K562 (cell line): Measurements from ENCODE around the gene DIS3L. TPM values are rescaled to one million over a fixed set of nuclear protein-coding genes. Genes with fewer than 3 reads are reported as not detected.

ENCODE experiments used
- ARID1B ChIP-seq: fragments of 450-650 bp; IDR thresholded peaks from 2 replicates; pipeline ENCODE4 v1.6.1; 2016; ENCODE audit warnings: antibody characterized with exemption, mild to moderate bottlenecking, inconsistent platforms
- CREB5 ChIP-seq: fragments of 250-450 bp; sonication (Bioruptor Pico); IDR thresholded peaks from 2 replicates; pipeline ENCODE4 v1.5.0; 2020; ENCODE audit warnings: mild to moderate bottlenecking
- CXXC5 ChIP-seq: fragments of 250-450 bp; sonication (Bioruptor Pico); IDR thresholded peaks from 2 replicates; pipeline ENCODE4 v1.8.0; 2022; ENCODE audit warnings: inconsistent platforms, mild to moderate bottlenecking, moderate library complexity
- EGR1 ChIP-seq: fragments of 450-650 bp; conservative IDR thresholded peaks from 2 replicates; pipeline ENCODE4 v1.6.1; 2017; ENCODE audit warnings: mild to moderate bottlenecking
- KDM1A ChIP-seq, 2 experiments: fragments of 450-650 bp; IDR thresholded peaks; 2 replicates each; pipeline ENCODE4 v1.6.1; 2016; ENCODE audit warnings: mild to moderate bottlenecking in 2 of 2
- LARP7 ChIP-seq: fragments of 450-650 bp; IDR thresholded peaks from 2 replicates; pipeline ENCODE4 v1.6.1; 2016
- MAFF ChIP-seq: IDR thresholded peaks from 2 replicates; pipeline ENCODE4 v1.6.1; 2012; ENCODE audit warnings: low read length, improper control_type of control experiment
- MXI1 ChIP-seq: IDR thresholded peaks from 2 replicates; pipeline ENCODE4 v1.6.1; 2011; ENCODE audit warnings: low read depth, mild to moderate bottlenecking, improper control_type of control experiment, low read length
- NFE2 ChIP-seq: IDR thresholded peaks from 2 replicates; pipeline ENCODE4 v1.6.1; 2014; ENCODE audit warnings: antibody characterized with exemption, low read depth
- NFYB ChIP-seq: IDR thresholded peaks from 2 replicates; pipeline ENCODE4 v1.6.1; 2011; ENCODE audit warnings: mild to moderate bottlenecking, moderate library complexity; ENCODE audit not compliant: insufficient read length; ENCODE audit errors: extremely low read depth
- NKRF ChIP-seq: fragments of 450-650 bp; IDR thresholded peaks from 2 replicates; pipeline ENCODE4 v1.6.1; 2016; ENCODE audit warnings: borderline replicate concordance
- PHB ChIP-seq: fragments of 250-450 bp; sonication (Bioruptor Pico); IDR thresholded peaks from 2 replicates; pipeline ENCODE4 v1.5.0; 2021
- PURB ChIP-seq: sonication (generic); formaldehyde crosslinking; IDR thresholded peaks from 2 replicates; pipeline ENCODE4 v1.9.0; 2021; ENCODE audit warnings: low read depth, mild to moderate bottlenecking, missing genetic modification reagents
- SNIP1 ChIP-seq: fragments of 450-650 bp; IDR thresholded peaks from 2 replicates; pipeline ENCODE4 v1.7.1; 2017; ENCODE audit warnings: low read depth, mild to moderate bottlenecking
- TBP ChIP-seq: optimal IDR thresholded peaks from 2 replicates; pipeline ENCODE3; 2011; ENCODE audit warnings: low read depth, low read length, improper control_type of control experiment
- ZBTB34 ChIP-seq: fragments of 250-450 bp; sonication (Bioruptor Pico); IDR thresholded peaks from 2 replicates; pipeline ENCODE4 v1.8.0; 2021; ENCODE audit warnings: mild to moderate bottlenecking, moderate library complexity
- ZEB2 ChIP-seq: fragments of 450-650 bp; IDR thresholded peaks from 2 replicates; pipeline ENCODE4 v1.6.1; 2016
- polyA plus RNA-seq, 8 experiments: library from polyadenylated mRNA; depleted of rRNA in 4 of 8; stranded (reverse) in 5 of 8; unstranded in 3 of 8; fragments of >200 nt; fragmentation: Nextera tagmentation in 2 of 8; fragmentation: Illumina TruSeq in 1 of 8; extraction: Ambion mirVana in 2 of 8; extraction: Trizol in 1 of 8; gene quantifications; 2 replicates each; pipeline versions ENCODE4 v1.2.1 to v1.2.3, GENCODE V29; 2011 to 2014; ENCODE audit warnings: inconsistent platforms in 1 of 8, missing spikeins in 1 of 8
- total RNA-seq, 7 experiments: library from RNA; depleted of rRNA in 6 of 7; stranded (reverse); fragments of >200 nt in 6 of 7; fragmentation: Illumina TruSeq in 2 of 7; extraction: Trizol in 2 of 7; gene quantifications; 2 replicates each; pipeline versions ENCODE4 v1.2.1 to v1.2.3, GENCODE V29; 2011 to 2021; ENCODE audit warnings: low replicate concordance in 1 of 7
- TF ChIP-seq, protein P1 (sequence below): fragments of 450-650 bp; IDR thresholded peaks from 2 replicates; pipeline ENCODE4 v1.6.1; 2016; ENCODE audit warnings: low read depth, mild to moderate bottlenecking, moderate library complexity
- TF ChIP-seq, protein P2 (sequence below): fragments of 450-650 bp; IDR thresholded peaks from 2 replicates; pipeline ENCODE4 v1.6.1; 2017; ENCODE audit warnings: antibody characterized with exemption
- TF ChIP-seq, protein P3 (sequence below): fragments of 150-350 bp; conservative IDR thresholded peaks from 2 replicates; pipeline ENCODE4 v1.6.1; 2014; ENCODE audit warnings: low read length

DIS3L gene
- total and polyA plus RNA-seq, 9 of the 15 experiments (the other 6 are each of a cell fraction or from before 2014, with no cell fraction given), result 5.9 to 34.6 (median 16.9) TPM

GRCh38 chr15:66323312-66323928 is 30.1 kb downstream of the DIS3L start (continued):
- TF ChIP-seq PURB (CRISPR knock-in tag) (no peak), ZEB2 (peak; percentile 52; the same call in 1 of the 2 replicates), NFE2 (peak; percentile 76), ARID1B (peak; percentile 86), SNIP1 (no peak), KDM1A (IDR thresholded peaks at IDR 0.05) (peak; percentile 97), EGR1 (peak; percentile 15; the same call in 1 of the 2 replicates), CXXC5 (CRISPR knock-in tag) (peak; percentile 83), NFYB (no peak), MXI1 (no peak), NKRF (peak; percentile 55; the same call in 1 of the 2 replicates), CREB5 (no peak), TBP (no peak), ZBTB34 (no peak), PHB (CRISPR knock-in tag) (no peak), MAFF (peak; percentile 49; the same call in 1 of the 2 replicates), LARP7 (no peak)
- TF ChIP-seq, protein P1, sequence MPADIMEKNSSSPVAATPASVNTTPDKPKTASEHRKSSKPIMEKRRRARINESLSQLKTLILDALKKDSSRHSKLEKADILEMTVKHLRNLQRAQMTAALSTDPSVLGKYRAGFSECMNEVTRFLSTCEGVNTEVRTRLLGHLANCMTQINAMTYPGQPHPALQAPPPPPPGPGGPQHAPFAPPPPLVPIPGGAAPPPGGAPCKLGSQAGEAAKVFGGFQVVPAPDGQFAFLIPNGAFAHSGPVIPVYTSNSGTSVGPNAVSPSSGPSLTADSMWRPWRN, result peak; percentile 97
- TF ChIP-seq, protein P2, sequence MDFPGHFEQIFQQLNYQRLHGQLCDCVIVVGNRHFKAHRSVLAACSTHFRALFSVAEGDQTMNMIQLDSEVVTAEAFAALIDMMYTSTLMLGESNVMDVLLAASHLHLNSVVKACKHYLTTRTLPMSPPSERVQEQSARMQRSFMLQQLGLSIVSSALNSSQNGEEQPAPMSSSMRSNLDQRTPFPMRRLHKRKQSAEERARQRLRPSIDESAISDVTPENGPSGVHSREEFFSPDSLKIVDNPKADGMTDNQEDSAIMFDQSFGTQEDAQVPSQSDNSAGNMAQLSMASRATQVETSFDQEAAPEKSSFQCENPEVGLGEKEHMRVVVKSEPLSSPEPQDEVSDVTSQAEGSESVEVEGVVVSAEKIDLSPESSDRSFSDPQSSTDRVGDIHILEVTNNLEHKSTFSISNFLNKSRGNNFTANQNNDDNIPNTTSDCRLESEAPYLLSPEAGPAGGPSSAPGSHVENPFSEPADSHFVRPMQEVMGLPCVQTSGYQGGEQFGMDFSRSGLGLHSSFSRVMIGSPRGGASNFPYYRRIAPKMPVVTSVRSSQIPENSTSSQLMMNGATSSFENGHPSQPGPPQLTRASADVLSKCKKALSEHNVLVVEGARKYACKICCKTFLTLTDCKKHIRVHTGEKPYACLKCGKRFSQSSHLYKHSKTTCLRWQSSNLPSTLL, result no peak
- TF ChIP-seq, protein P3, sequence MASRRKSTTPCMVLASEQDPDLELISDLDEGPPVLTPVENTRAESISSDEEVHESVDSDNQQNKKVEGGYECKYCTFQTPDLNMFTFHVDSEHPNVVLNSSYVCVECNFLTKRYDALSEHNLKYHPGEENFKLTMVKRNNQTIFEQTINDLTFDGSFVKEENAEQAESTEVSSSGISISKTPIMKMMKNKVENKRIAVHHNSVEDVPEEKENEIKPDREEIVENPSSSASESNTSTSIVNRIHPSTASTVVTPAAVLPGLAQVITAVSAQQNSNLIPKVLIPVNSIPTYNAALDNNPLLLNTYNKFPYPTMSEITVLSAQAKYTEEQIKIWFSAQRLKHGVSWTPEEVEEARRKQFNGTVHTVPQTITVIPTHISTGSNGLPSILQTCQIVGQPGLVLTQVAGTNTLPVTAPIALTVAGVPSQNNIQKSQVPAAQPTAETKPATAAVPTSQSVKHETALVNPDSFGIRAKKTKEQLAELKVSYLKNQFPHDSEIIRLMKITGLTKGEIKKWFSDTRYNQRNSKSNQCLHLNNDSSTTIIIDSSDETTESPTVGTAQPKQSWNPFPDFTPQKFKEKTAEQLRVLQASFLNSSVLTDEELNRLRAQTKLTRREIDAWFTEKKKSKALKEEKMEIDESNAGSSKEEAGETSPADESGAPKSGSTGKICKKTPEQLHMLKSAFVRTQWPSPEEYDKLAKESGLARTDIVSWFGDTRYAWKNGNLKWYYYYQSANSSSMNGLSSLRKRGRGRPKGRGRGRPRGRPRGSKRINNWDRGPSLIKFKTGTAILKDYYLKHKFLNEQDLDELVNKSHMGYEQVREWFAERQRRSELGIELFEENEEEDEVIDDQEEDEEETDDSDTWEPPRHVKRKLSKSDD, result no peak
